NCI-H1048 (cell line): ENCODE data around the gene RSPO4.
"Not testable (repeated sequence)": the region's sequence is repeated elsewhere in the genome, so short reads cannot be mapped to it uniquely, and the experiment has no call there.

Experiments used
- DNase-seq: peaks from one replicate; lab custom pipeline; 2025; lab: John Stamatoyannopoulos, UW

Gene RSPO4

DNA sequence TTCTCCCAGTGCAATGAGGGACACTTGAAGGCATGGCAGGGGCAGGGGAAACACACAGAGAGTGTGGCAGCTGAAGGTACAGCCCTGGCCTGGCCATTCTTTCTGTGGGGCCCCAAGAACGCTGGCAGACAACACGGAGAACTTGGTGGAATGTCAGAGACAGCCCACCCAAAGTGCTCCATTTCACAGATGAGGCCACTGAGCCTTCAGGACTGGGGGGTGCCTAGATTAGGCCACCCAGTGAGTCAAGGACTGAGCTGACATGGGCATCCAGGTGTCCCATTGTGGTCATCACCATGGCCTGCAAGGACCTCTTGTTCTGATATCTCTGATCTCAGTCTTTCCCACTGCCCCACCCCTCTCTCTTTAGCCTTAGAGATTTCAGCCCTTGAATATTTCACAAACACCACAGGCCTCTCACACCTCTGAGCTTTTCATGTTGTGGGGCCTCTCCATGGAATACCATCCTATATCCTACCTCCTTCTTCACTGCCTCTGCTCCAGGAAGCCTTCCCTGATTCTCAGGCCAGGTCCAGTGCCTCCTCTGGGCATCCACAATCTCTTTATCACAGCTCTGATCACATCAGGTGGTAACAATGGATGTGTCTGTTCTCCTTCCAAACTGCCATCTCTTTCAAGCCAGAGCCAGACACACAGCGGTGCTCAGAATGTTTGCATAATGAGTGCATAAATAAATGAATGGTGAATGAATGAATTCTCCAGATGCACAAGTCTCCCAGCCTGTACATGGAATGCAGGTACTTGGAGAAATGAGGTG is 2.0 kb upstream of the RSPO4 start:
- no peak for DNase-seq

DNA sequence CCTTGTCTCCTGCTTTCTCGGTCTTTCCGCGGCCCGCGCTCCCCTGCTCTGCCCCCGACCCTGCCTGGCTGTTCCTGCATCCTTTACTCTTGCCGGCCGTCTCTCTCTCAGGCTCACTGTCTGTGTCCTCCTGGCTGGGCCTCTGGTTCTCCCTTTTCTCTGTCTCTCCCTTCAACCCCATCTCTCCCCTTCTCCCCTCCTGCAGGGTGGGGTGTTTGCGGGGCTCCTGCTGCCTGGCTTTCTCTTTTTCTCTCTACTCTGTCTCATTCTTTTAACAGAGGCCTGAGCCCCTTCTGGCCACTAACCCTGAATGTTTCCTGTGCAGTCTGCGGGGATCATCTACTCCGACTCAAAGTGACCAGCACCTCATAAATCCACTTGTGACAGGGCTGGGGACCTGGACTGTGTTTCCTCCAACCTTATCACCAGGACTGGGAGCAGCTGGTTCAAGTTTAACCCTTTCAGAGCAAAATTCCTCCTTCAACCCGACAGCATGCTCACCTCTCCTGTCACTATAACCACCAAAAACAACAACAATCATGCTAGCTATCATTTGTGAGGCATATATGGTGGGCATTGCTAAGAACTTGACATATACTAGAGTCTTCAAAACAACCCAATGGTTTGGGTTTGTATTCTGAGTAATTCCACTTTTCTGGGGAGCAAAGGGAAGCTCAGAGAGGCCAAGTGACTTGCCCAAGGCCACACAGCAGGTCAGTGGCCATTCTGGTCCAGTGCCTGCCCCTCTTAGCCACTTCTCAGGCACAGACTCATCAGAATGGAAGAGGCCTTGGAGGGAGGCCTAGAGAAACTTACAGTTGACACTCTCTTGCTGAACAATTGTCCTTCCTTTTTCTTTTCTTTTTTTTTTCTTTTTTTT is 811 bp upstream of the RSPO4 start:
- DNase-seq: no peak

DNA sequence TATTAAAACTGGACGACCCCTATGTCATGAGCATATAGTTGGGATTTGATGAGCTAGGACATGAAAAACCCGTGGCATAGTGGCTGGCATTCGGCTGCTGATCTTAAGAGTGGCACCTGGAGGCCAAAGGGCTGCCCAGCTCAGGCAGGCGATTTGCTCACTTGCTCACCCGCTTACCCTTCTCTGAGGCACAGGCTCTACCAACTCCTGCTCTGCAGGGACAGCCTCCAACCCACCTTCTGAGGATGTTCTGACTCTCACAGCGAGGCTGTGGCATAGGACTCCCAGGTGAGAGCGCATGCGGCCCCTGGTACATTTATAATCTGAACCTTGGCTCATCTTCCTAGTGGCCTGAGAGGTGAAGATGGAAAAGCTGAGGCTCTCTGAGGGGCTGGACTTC is 995 bp downstream of the RSPO4 start:
- DNase-seq: no peak

DNA sequence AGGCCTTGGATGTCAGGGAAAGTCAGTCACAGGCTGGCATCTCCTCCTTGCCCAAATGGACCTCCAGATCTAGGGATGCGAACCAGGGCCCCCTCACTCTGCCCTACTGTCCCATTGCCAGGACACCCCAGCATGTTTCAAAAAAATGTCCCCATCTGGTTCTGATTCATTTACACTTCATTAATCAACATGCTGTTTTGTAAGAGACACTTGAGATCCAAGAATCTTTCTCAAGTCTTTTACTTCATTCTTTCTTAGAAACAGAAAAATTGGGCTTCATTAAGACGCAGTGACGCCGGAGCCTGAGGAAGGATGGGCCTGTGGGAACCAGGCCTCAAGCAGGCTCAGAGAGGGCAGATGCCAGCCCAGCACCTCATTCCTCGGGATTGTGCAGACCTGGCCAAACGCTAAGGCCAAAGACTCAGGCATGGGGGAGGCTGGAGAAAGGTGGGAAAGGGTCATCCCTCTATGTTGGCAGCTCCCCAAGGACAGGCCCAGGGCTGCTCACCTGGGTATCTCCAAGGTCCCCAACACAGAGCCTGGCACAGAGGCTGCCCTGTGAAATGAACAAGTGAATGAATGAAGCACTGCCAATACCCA is 3.8 kb downstream of the RSPO4 start:
- DNase-seq: no peak

DNA sequence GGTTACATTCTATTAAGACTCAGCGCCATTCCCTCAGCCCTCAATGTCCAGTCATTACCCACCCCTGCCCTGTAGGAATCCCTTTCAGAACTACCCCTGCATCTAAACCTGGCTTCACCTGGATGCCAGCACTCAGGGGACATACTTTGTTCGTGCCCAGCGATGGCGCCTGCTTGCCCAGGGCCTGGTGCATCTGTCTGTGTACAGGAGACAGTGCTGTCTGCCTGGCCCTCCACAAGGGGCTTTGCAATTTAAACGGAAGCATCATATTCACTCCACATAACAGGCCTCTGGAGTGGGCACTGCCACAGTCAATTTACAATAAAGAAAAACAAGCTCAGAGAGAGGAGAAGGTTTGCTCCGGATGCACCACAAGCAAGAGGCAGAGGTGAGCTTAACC is 4.6 kb downstream of the RSPO4 start:
- DNase-seq: no peak

DNA sequence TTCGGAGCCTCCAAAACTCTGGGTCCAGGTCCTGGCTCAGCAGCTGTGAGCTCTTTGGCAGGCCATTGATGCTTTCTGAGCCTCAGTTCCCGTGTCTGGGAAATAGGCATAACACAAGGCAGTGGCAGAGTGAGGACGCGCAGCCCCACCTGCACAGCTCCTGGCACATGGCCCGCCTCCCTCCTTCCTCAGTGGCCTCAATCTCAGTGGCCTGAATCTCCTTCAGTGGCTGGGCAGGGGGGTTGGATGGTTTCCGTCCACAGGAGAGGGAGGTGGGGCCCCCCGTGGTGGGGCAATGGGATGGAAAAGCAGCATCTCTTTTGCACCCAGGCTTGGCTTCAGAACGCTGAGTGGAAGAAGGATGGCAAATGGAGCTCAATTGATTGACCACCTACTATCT is 5.1 kb downstream of the RSPO4 start:
- DNase-seq: no peak

DNA sequence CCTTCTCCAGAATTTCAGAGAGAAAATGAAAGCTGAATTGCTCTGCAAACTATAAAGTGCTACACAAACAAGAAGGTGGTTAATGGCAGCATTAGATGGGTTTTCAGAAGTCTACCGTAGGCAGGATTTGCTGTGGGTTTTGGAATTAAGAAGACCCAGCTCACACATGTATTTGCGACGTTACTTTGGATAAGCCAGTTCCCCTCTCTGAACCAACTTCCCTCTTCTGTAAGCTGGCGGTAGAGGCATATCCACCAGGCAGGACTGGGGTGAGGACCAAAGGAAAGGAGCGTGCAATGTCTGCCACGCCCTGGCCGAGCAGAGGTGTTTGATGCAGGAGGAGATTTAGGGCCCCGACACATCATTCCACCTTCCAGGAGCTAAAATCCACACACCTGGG is 6.9 kb downstream of the RSPO4 start:
- no peak for DNase-seq

DNA sequence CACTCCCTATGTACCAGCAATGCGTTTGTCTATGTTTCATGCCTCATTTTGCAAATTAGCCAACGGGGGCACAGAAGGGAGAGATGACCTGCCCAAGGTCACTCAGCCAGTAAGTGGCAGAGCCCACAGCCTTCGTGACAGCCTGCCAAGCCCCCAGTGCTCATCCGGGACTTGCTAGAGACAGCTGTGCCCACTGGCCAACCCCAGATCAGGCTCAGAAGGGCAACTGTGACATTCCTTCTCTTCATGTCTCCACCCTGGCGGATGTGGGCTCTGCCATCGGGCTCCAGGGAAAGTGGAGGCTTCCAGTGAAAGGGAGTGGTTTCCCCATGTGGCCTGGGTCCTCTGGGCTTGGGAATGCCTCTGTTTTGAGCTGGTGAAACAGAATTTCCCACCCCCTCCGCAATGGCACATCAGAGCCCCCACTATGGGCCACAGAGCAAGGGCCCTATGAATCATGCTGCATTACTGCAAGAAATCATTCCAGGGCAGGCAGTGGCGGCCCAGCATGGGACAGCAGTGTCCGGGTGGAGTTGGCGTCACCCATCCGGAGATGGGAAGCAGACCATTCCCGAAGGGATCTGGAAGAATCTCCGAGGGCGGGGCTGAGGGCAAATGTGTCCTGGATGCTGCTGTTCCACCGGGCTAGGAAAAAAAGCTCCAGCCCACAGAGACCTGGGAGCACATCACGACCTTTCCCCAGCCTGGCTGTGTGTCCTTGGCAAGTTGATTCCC is 9.1 kb downstream of the RSPO4 start:
- no peak for DNase-seq

DNA sequence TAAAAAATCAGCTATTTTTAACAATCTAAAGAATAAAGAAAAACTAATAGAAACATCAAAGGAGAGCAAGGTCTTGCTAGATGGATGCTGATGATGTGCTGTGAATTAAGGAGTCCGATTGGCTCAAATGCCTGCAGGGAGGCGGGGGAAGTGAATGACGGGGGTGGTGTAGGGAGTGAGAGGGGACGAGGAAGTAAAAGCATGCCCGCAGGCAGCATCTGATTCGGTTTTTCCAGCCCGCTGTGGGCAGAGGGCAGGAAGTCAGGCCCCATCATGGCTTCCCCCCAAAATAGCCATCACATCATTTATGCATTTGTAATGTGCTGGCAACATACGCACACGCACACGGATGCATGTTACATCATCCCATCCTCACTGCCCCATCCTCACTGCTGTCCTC is 10.3 kb downstream of the RSPO4 start:
- DNase-seq: no peak

DNA sequence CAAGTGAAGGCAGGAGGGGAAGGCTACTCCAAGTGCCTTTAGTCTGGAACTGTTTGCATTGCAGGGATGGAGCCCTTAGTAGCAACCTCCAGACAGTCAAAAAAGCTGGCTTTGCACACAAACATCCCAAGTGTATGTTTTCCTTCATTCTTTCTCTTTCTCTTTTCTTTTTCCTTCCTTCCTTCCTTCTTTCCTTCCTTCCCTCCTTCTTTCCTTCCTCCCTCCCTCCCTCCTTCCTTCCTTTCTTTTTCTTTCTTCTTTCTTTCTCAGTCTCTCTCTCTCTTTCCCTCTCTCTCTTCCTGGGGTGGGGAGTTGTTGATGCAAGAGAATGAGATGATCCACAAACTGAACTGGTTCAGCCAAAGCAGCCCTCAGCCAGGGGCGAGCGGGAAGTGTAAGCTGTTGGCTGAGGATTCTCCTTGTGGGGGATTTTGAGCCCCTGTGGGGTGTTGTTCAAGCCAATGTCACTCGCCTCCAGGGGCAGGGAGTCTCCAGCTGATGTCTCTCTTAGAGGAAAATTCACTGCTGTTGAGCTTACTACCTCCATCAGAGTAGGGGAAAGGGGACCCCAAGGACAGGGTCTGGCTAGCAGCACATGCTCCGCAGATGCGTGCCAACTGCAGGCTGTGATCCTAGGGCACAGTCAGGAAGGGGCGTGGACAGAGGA is 11.7 kb downstream of the RSPO4 start:
- no peak for DNase-seq

DNA sequence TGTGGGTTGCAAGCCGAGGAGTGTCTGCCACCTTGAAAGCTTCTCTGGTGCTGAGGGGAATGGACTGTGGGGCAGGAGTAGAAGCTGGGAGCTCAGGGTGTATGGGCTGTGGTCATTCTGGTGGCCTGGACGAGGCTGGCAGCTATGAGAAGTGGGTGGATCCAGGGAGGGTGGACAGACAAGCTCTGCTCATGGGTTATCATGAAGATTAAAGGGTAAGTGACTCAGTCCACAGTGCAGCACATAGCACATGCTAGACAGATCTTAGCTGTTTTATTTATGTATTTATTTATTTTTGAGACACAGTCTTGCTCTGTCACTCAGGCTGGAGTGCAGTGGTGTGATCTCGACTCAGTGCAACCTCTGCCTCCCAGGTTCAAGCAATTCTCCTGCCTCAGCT is 13.8 kb downstream of the RSPO4 start:
- DNase-seq: no peak

DNA sequence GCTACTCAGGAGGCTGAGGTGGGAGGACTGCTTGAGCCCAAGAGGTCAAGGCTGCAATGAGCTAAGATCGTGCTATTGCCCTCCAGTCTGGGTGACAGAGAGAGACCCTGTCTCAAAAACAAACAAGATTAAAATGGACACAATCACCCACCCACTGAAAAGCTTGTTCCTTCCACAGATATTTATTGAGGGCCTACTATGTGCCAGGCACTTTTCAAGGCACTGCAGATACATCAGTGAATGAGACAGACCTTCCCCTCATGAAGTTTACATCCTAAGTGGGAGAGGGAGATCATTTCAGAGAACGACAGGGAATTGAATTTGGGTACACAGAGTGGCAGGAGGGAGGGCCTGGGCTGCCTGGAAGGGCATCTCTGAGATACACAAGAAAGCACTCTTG is 14.4 kb downstream of the RSPO4 start:
- no peak for DNase-seq

DNA sequence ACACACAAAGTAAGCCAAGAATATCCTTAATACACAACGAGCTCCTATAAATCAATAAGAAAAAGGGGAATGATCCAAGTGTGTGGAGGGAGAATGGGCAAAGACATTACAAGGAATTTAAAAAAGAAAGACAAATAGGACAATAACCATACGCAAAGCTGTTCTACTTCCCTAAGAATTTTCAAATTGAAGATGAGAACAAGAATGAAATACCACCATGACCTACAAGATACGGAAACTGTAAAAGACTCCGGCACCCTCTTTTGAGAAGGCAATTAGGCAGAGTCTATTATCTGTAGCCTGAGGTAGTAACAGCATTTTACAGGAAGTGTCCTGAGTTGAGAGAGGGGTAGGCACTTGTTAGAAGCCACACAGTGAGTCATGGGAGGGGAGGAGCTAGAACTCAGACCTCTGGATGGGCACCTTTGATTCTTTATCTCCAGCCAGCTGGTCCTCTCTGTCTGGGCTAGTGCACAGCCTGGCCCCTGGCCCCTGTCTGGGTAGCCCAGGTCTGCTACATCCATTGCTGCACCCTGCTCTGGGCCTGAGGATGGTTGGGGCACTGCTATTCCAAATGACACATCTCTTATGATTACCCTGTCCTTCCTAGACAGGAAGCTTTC is 15.3 kb downstream of the RSPO4 start:
- DNase-seq: no peak

DNA sequence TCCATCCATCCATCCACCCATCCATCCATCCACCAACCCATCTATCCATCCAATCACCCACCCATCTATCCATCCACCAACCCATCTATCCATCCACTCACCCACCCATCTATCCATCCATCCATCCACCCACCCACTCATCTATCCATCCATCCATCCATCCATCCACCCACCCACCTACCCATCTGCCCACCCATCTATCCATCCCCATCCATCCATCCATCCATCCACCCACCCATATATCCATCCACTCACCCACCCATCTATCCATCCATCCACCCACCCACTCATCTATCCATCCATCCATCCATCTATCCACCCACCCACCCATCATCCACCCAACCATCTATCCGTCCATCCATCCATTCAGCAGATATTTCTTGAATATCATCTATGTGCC is 17.1 kb downstream of the RSPO4 start:
- not testable (repeated sequence) for DNase-seq

DNA sequence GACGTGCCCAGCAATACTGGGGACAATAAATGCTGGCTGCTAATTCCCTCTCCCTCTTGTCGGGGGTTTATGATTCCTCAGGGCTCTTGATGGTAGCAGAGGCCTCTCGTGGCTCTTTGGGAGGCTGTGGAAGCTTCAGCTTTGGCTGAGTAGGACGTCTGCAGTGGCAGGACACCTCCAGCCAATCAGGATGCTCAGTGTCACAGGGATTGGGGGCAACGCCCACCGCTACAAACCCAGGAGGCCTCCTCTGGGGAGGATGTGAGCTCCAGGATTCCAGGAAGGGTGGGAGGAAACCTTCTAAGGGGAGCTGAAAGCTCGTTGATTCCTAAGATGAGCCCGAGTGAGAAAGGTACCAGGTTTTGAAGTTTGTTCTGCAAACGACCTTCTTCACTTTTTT is 19.4 kb downstream of the RSPO4 start:
- DNase-seq: no peak

DNA sequence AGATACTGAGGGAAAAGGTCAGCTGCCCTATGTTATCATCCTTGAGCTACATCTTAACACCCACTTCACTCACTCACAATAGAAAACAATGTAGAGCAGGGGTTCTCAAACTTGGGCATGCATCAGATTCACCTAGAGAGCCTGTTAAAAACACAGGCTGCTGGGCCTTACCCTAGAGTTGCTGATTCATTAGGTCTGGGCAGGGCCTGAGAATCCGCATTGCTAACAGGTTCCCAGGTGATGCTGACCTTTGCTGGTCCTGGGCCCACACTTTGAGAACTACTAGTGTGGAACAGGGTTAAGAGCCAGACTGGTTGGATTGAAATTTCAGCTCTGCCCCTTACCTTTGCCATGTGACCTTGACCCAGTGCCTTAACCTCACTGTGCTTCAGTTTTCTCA is 25.1 kb downstream of the RSPO4 start:
- DNase-seq: no peak

DNA sequence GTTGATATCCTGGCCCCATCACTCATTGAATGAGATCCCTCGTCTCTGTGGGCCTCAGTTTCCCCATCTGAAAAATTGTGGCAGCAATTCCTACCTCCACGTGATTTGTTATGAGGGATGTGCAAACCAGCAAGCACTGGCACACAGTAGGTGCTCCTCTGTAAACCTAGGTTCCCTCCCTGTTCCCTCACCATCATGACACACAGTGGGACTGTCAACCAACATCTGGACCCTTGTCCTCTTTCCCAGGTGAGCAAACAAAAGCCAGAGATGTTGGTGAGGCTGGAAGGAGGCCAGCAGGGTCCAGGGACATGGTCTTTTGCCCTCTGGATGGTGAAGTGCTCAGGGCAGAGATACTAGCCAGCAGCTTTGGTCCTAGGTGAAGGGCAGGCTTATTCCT is 26.1 kb downstream of the RSPO4 start:
- DNase-seq: no peak

DNA sequence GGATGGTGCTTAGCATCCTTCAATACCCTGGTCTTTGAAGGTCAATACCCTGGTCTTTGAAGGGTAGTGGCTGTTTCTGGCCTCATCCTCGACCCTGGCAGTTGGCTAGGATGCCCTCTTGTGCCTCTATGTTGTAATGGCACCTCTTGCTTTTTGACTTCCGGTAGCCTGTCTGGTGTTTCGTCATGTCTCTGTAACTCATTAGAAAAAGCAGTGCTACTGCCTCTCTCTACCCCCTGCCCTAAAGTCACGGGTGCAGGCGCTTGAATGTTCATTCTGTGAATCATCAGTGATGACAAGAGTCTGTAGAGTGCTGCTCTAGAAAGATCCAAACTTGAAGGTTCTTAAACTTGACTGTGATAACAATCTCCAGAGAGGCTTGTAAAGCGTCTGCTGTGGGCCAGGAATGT is 28.3 kb downstream of the RSPO4 start:
- DNase-seq: no peak

DNA sequence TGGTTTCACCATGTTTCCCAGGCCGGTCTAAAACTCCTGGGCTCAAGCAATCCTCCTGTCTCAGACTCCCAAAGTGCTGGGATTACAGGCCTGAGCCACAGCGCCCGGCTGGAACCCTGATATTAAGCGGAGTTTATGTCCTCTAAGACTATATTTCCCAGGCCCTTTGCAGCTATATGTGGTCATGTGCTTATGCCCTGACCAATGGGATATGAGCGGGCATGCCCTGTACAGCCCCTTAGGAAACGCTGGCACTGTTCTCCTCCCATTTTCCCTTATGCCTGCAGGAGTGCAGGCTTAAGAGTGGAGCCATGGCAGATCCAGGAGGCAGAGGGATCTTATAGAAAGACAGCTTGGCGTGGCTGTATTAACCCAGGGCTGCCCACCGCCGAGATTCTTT is 29.9 kb downstream of the RSPO4 start:
- DNase-seq: no peak

DNA sequence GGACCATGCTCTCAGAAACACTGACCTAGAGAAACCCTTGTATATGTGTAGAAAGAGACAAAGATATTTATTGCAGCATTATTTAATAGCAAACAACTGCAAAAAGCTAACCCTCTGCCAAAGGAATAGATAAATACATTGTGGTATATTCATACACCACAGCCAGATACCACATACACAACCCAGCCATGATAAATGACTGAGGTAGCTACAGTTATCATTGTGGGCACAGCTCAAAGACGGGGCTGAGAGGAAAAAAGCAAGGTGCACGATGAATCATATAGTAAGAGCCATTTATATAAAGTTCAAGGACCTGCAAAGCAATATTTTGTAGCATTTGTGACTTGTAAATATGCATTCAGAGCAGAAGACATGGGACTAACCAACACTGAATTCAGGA is 30.8 kb downstream of the RSPO4 start:
- no peak for DNase-seq

DNA sequence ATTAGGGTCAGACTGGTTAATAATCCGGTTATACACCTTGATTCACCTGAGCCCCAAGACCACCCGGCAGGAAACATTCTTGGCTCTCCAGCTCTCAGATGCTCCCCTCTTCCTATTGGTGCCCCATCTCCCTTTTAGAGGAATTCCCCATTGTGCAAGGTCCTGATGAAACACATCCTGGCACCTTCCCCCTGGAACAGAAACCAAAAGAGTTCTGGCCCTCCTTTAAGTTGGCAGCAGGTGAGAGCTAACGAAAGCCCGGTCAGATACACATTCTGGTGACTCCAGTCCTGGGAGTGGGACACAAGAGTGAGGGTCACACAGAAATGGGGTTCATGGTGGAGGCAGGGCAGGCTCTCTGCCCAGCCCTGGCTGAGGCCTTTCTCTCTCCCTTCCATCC is 32.2 kb downstream of the RSPO4 start:
- DNase-seq: no peak
